Osteoblast (primary cell): ENCODE measurements around the gene RAB1A. TPM values are rescaled to one million over a fixed set of nuclear protein-coding genes. Genes with fewer than 3 reads are reported as not detected.
A peak's percentile ranks its signal among the peaks of the same experiment; 100 is the strongest.
"Not testable (repeated sequence)": the region's sequence is repeated elsewhere in the genome, so short reads cannot be mapped to it uniquely, and the experiment has no call there.

Experiments
- DNase-seq: peaks from one replicate; pipeline ENCODE4 v3.0.0; 2011; ENCODE audit warnings: low spot score, mixed read lengths; ENCODE audit not compliant: insufficient read length; ENCODE audit errors: missing footprints
- H2AFZ ChIP-seq: 2 replicates; pipeline ENCODE4 v1.6.0; 2011; ENCODE audit warnings: mild to moderate bottlenecking, low read length
- H3K27ac ChIP-seq: 2 replicates; pipeline ENCODE4 v1.5.1; 2011; ENCODE audit warnings: mild to moderate bottlenecking, low read depth, low read length, moderate library complexity
- H3K27me3 ChIP-seq: 2 replicates; pipeline ENCODE4 v1.6.0; 2012; ENCODE audit warnings: mild to moderate bottlenecking, control low read depth, inconsistent platforms, low read length, moderate library complexity; ENCODE audit not compliant: insufficient read depth
- H3K36me3 ChIP-seq: 2 replicates; pipeline ENCODE4 v1.5.1; 2011; ENCODE audit warnings: mild to moderate bottlenecking, low read length, control low read depth, moderate library complexity; ENCODE audit not compliant: insufficient read depth
- H3K4me1 ChIP-seq: 2 replicates; pipeline ENCODE4 v1.5.1; 2011; ENCODE audit warnings: mild to moderate bottlenecking, low read length, control low read depth, moderate library complexity; ENCODE audit not compliant: insufficient read depth
- H3K4me2 ChIP-seq: 2 replicates; pipeline ENCODE4 v1.6.0; 2011; ENCODE audit warnings: mild to moderate bottlenecking, low read length; ENCODE audit not compliant: insufficient read depth
- H3K4me3 ChIP-seq: fragments of 200-600 bp; sonication (generic); 3 replicates; pipeline ENCODE4 v1.5.1; 2012; ENCODE audit warnings: mild to moderate bottlenecking, low read length, inconsistent platforms; ENCODE audit not compliant: insufficient read depth
- H3K79me2 ChIP-seq: 2 replicates; pipeline ENCODE4 v1.6.0; 2012; ENCODE audit warnings: mild to moderate bottlenecking, low read length, control low read depth, inconsistent platforms; ENCODE audit not compliant: insufficient read depth
- H3K9me3 ChIP-seq: 2 replicates; pipeline ENCODE4 v1.5.1; 2011; ENCODE audit warnings: low read depth, low read length, control low read depth
- H4K20me1 ChIP-seq: 2 replicates; pipeline ENCODE4 v1.6.0; 2012; ENCODE audit warnings: mild to moderate bottlenecking, low read length, control low read depth; ENCODE audit not compliant: insufficient read depth
- CTCF ChIP-seq: IDR thresholded peaks from 2 replicates; pipeline ENCODE4 v1.5.1; 2011; ENCODE audit warnings: mild to moderate bottlenecking, low read depth, low read length, moderate library complexity; ENCODE audit errors: extremely low read depth
- total RNA-seq: library from RNA; depleted of rRNA; stranded (reverse); fragments of >200 nt; gene quantifications from 2 replicates; pipeline ENCODE4 v1.2.3, GENCODE V29; 2012

RAB1A gene
- 72.7 and 78.1 TPM in 2 replicates for total RNA-seq

- H3K36me3 ChIP-seq, result no peaks in the 10 kb centered on the region
- peaks cover 38% of the 10 kb centered on the region for H3K4me1 ChIP-seq
- peaks cover 41% of the 10 kb centered on the region for H4K20me1 ChIP-seq
- no peaks in the 10 kb centered on the region for H3K9me3 ChIP-seq
- H3K4me2 ChIP-seq, result peak within 1 kb of the TSS; percentile 91
- no peaks in the 10 kb centered on the region for H3K27me3 ChIP-seq
- peaks cover 54% of the 10 kb centered on the region for H3K79me2 ChIP-seq
- H2AFZ ChIP-seq, result peak within 1 kb of the TSS; percentile 93
- no peak for TF ChIP-seq CTCF
- H3K4me3 ChIP-seq, result peak within 1 kb of the TSS; percentile 100
- DNase-seq, result peak; percentile 99
- H3K27ac ChIP-seq, result peak within 1 kb of the TSS; percentile 98
Observed at GRCh38 chr2:65129826-65130663, at the start of gene RAB1A. Gene RAB1A, minus strand, starts transcription at chr2:65130106. Its CDS starts 191 bp downstream, at chr2:65129915.

GRCh38 chr2:65177751-65178442 is 48.0 kb upstream of the RAB1A start:
- no peaks in the 10 kb centered on the region for H4K20me1 ChIP-seq
- no peak overlapping the region for H3K4me2 ChIP-seq
- H3K4me3 ChIP-seq, result no peak overlapping the region
- TF ChIP-seq CTCF, result no peak
- H2AFZ ChIP-seq, result no peak overlapping the region
- no peaks in the 10 kb centered on the region for H3K79me2 ChIP-seq
- no peak for DNase-seq
- no peaks in the 10 kb centered on the region for H3K4me1 ChIP-seq
- H3K36me3 ChIP-seq, result no peaks in the 10 kb centered on the region
- no peaks in the 10 kb centered on the region for H3K27me3 ChIP-seq
- no peaks in the 10 kb centered on the region for H3K9me3 ChIP-seq
- H3K27ac ChIP-seq, result no peak overlapping the region

- Histone ChIP-seq H3K4me1 (no peaks in the 10 kb centered on the region), H3K79me2 (no peaks in the 10 kb centered on the region), H3K9me3 (no peaks in the 10 kb centered on the region), H4K20me1 (no peaks in the 10 kb centered on the region), H3K27me3 (no peaks in the 10 kb centered on the region), H3K4me3 (no peak overlapping the region), H2AFZ (no peak overlapping the region), H3K4me2 (no peak overlapping the region), H3K27ac (no peak overlapping the region), H3K36me3 (no peaks in the 10 kb centered on the region)
- no peak for DNase-seq
- TF ChIP-seq CTCF, result no peak
Observed at GRCh38 chr2:65175894-65176530, 46.1 kb upstream of the RAB1A start.

- not testable (repeated sequence) for H3K4me1 ChIP-seq, H2AFZ ChIP-seq, H3K79me2 ChIP-seq, H3K36me3 ChIP-seq, DNase-seq, H3K9me3 ChIP-seq, H3K4me2 ChIP-seq, H3K27me3 ChIP-seq, H3K27ac ChIP-seq, H3K4me3 ChIP-seq, H4K20me1 ChIP-seq
Observed at GRCh38 chr2:65174031-65174430, 44.1 kb upstream of the RAB1A start.
